WTC11 (cell line): ENCODE data around the gene POMGNT2. TPM values are rescaled to one million over a fixed set of nuclear protein-coding genes. Genes with fewer than 3 reads are reported as not detected.
A peak's percentile ranks its signal among the peaks of the same experiment; 100 is the strongest.

Experiments used
- ATAC-seq: fragments of 200-7000 bp; cut with Tn5 transposase; 2 replicates; pipeline ENCODE4 v1.10.0; 2021; ENCODE audit warnings: mild to moderate bottlenecking, moderate library complexity
- CTCF ChIA-PET: fragments of 300-600 bp; sonication (Branson Sonifier 250); formaldehyde crosslinking; loops from one replicate; lab custom pipeline; 2021; ENCODE audit warnings: antibody characterized with exemption; lab: Charles Lee
- POLR2A ChIA-PET: fragments of 350-600 bp; sonication (Branson Sonifier 250); formaldehyde crosslinking; loops from one replicate; lab custom pipeline; 2021; ENCODE audit warnings: antibody characterized with exemption; lab: Charles Lee
- DNase-seq: peaks from one replicate; pipeline ENCODE4 v3.0.0; 2021; ENCODE audit warnings: low spot score
- H3K27ac Mint-ChIP-seq: 2 replicates; pipeline ENCODE4 v1.8.0; 2021; ENCODE audit warnings: mixed read lengths
- H3K27me3 Mint-ChIP-seq: 2 replicates; pipeline ENCODE4 v1.8.0; 2021; ENCODE audit warnings: low read depth, mild to moderate bottlenecking, moderate library complexity, mixed read lengths
- H3K36me3 Mint-ChIP-seq: 2 replicates; pipeline ENCODE4 v1.8.0; 2021; ENCODE audit warnings: mixed read lengths
- H3K4me1 Mint-ChIP-seq: 2 replicates; pipeline ENCODE4 v1.8.0; 2022; ENCODE audit warnings: mixed read lengths
- H3K4me3 Mint-ChIP-seq: 2 replicates; pipeline ENCODE4 v1.8.0; 2021; ENCODE audit warnings: mild to moderate bottlenecking, moderate library complexity, mixed read lengths
- H3K9me3 Mint-ChIP-seq: 2 replicates; pipeline ENCODE4 v1.8.0; 2021; ENCODE audit warnings: mixed read lengths
- ARID4B ChIP-seq: sonication (generic); formaldehyde crosslinking; IDR thresholded peaks from 2 replicates; pipeline ENCODE4 v1.8.0; 2023; ENCODE audit warnings: missing genetic modification reagents, mild to moderate bottlenecking, borderline replicate concordance
- ATF1 ChIP-seq: sonication (generic); formaldehyde crosslinking; IDR thresholded peaks from 2 replicates; pipeline ENCODE4 v1.8.1; 2023; ENCODE audit warnings: mild to moderate bottlenecking, moderate library complexity, missing genetic modification reagents
- ATF2 ChIP-seq: sonication (generic); formaldehyde crosslinking; IDR thresholded peaks from 2 replicates; pipeline ENCODE4 v1.8.1; 2022; ENCODE audit warnings: low read depth, missing genetic modification reagents, borderline replicate concordance
- E2F1 ChIP-seq: sonication (generic); formaldehyde crosslinking; IDR thresholded peaks from 2 replicates; pipeline ENCODE4 v1.8.0; 2022; ENCODE audit warnings: mild to moderate bottlenecking, missing genetic modification reagents
- HMGA2 ChIP-seq: fragments of 250-450 bp; sonication (Bioruptor Pico); IDR thresholded peaks from 2 replicates; pipeline ENCODE4 v1.4.0; 2021; ENCODE audit warnings: mild to moderate bottlenecking, moderate library complexity
- JAZF1 ChIP-seq: fragments of 250-450 bp; sonication (Bioruptor Pico); IDR thresholded peaks from 2 replicates; pipeline ENCODE4 v1.9.0; 2021; ENCODE audit warnings: moderate library complexity, mild to moderate bottlenecking, inconsistent platforms
- JUN ChIP-seq: sonication (generic); formaldehyde crosslinking; IDR thresholded peaks from 2 replicates; pipeline ENCODE4 v1.8.0; 2023; ENCODE audit warnings: mild to moderate bottlenecking, missing genetic modification reagents
- NFYB ChIP-seq: sonication (generic); formaldehyde crosslinking; conservative IDR thresholded peaks from 2 replicates; pipeline ENCODE4 v1.8.0; 2022; ENCODE audit warnings: low read depth, missing genetic modification reagents
- NR2C2 ChIP-seq: sonication (generic); formaldehyde crosslinking; IDR thresholded peaks from 2 replicates; pipeline ENCODE4 v1.8.0; 2022; ENCODE audit warnings: mild to moderate bottlenecking, missing genetic modification reagents
- PREB ChIP-seq: sonication (generic); formaldehyde crosslinking; IDR thresholded peaks from 2 replicates; pipeline ENCODE4 v1.8.1; 2022; ENCODE audit warnings: mild to moderate bottlenecking, missing genetic modification reagents, moderate library complexity, borderline replicate concordance
- ZNF281 ChIP-seq: sonication (generic); formaldehyde crosslinking; IDR thresholded peaks from 2 replicates; pipeline ENCODE4 v1.8.0; 2023; ENCODE audit warnings: mild to moderate bottlenecking, missing genetic modification reagents
- ZNF317 ChIP-seq: sonication (generic); formaldehyde crosslinking; IDR thresholded peaks from 2 replicates; pipeline ENCODE4 v1.8.1; 2023; ENCODE audit warnings: low read depth, mild to moderate bottlenecking, moderate library complexity, missing genetic modification reagents, borderline replicate concordance
- total RNA-seq: library from RNA; stranded (reverse); gene quantifications from 3 replicates; pipeline ENCODE4 v1.2.3, GENCODE V29; 2021

The POMGNT2 gene
- total RNA-seq, 1 experiment from 2014 or later = 12.5 TPM

GRCh38 chr3:43062564-43063040 is 43.3 kb downstream of the POMGNT2 start:
- Mint-ChIP-seq H3K4me1 (peaks cover 10% of the 10 kb centered on the region), H3K27ac (peak overlapping the region; percentile 45; the same call in 1 of the 2 replicates), H3K27me3 (peaks cover 8% of the 10 kb centered on the region; the same call in 1 of the 2 replicates), H3K4me3 (no peak overlapping the region), H3K36me3 (peaks cover 34% of the 10 kb centered on the region)
- no peak for DNase-seq
- CTCF ChIA-PET = interaction anchor here (1.0 kb wide), 1 partner anchor 9 kb away, joined by 4 read pairs; no protein-coding TSS in a partner anchor
- POLR2A ChIA-PET = no interaction called here
- 0 out of 2 replicates have a peak, but pooled peaks have one; percentile 46 for ATAC-seq
- TF ChIP-seq NFYB (CRISPR knock-in tag) (no peak), NR2C2 (CRISPR knock-in tag) (no peak), PREB (no peak), ARID4B (no peak), ATF2 (no peak), ATF1 (CRISPR knock-in tag) (no peak), JAZF1 (CRISPR knock-in tag) (no peak)
- TF ChIP-seq, all 79 proteins: peak for 0
- H3K9me3 Mint-ChIP-seq = peaks cover 27% of the 10 kb centered on the region

- POLR2A ChIA-PET = no interaction called here
- Mint-ChIP-seq H3K36me3 (peaks cover 34% of the 10 kb centered on the region), H3K4me1 (peaks cover 10% of the 10 kb centered on the region), H3K27me3 (peaks cover 8% of the 10 kb centered on the region; the same call in 1 of the 2 replicates), H3K9me3 (peaks cover 27% of the 10 kb centered on the region), H3K4me3 (no peak overlapping the region), H3K27ac (no peak overlapping the region)
- CTCF ChIA-PET = interaction anchor here (1.0 kb wide), 1 partner anchor 9 kb away, joined by 4 read pairs; no protein-coding TSS in a partner anchor
- ATAC-seq = no peak
- DNase-seq = no peak
- TF ChIP-seq JUN (no peak), NFYB (CRISPR knock-in tag) (no peak), ZNF281 (no peak), HMGA2 (no peak), ZNF317 (CRISPR knock-in tag) (no peak), E2F1 (CRISPR knock-in tag) (no peak)
- TF ChIP-seq, all 79 proteins: peak for 0
These were observed 43.8 kb downstream of the POMGNT2 start for GRCh38 chr3:43062040-43062563.
